NOMO-1 (cell line): ENCODE data around the gene PRKAB2.
"Not testable (repeated sequence)": the region's sequence is repeated elsewhere in the genome, so short reads cannot be mapped to it uniquely, and the experiment has no call there.

Experiments
- DNase-seq, 2 experiments: peaks; one replicate each; lab custom pipeline; 2025; ENCODE audit not compliant: unreplicated experiment in 2 of 2; lab: John Stamatoyannopoulos, UW

The PRKAB2 gene

GRCh38 chr1:147111381-147112130, 60.7 kb downstream of the PRKAB2 start:
- no peak for DNase-seq

GRCh38 chr1:147110872-147111271, 61.4 kb downstream of the PRKAB2 start:
- no peak for DNase-seq

GRCh38 chr1:147110434-147110833, 61.8 kb downstream of the PRKAB2 start:
- no peak for DNase-seq

GRCh38 chr1:147109762-147110161, 62.5 kb downstream of the PRKAB2 start:
- DNase-seq, result no peak

- no peak for DNase-seq
Observed at GRCh38 chr1:147109041-147109440, 63.2 kb downstream of the PRKAB2 start.

- not testable (repeated sequence) for DNase-seq
Observed at GRCh38 chr1:147106407-147106881, 65.8 kb downstream of the PRKAB2 start.

- DNase-seq, result no peak
Observed at GRCh38 chr1:147105909-147106308, 66.4 kb downstream of the PRKAB2 start.
